Astrocyte of the spinal cord (primary cell): ENCODE data around the gene LRRC23.
A peak's percentile ranks its signal among the peaks of the same experiment; 100 is the strongest.
"Not testable (repeated sequence)": the region's sequence is repeated elsewhere in the genome, so short reads cannot be mapped to it uniquely, and the experiment has no call there.

ENCODE experiments used
- DNase-seq: peaks from one replicate; pipeline ENCODE4 v3.0.0; 2011; ENCODE audit warnings: low read depth, low spot score
- H3K4me3 ChIP-seq: 2 replicates; pipeline ENCODE4 v1.5.1; 2011; ENCODE audit warnings: low read depth, mild to moderate bottlenecking, low read length, moderate library complexity
- CTCF ChIP-seq: IDR thresholded peaks from 2 replicates; pipeline ENCODE4 v1.5.1; 2012; ENCODE audit warnings: low read depth, mild to moderate bottlenecking, low read length, inconsistent platforms
- in situ Hi-C: cut with HindIII; loops from 2 replicates; pipeline ENCODE4 v1.10.0; 2017; ENCODE audit warnings: low sequenced_read_pairs

Gene LRRC23

GRCh38 chr12:6863033-6863432 is 41.6 kb upstream of the LRRC23 start:
- no peak for TF ChIP-seq CTCF
- no peak overlapping the region for H3K4me3 ChIP-seq
- no peak for DNase-seq
- in situ Hi-C loops = no loop called here

GRCh38 chr12:6863586-6864321 is 40.9 kb upstream of the LRRC23 start:
- TF ChIP-seq CTCF = no peak
- in situ Hi-C loops = no loop called here
- DNase-seq = no peak
- no peak overlapping the region for H3K4me3 ChIP-seq

- in situ Hi-C loops, H3K4me3 ChIP-seq, DNase-seq: not testable (repeated sequence)
Measured at GRCh38 chr12:6865307-6865706, 39.3 kb upstream of the LRRC23 start.

GRCh38 chr12:6866163-6866919 is 38.3 kb upstream of the LRRC23 start:
- no peak overlapping the region for H3K4me3 ChIP-seq
- no peak for DNase-seq
- in situ Hi-C loops = no loop called here
- no peak for TF ChIP-seq CTCF

GRCh38 chr12:6866920-6867412 is 37.7 kb upstream of the LRRC23 start:
- in situ Hi-C loops = no loop called here
- no peak for TF ChIP-seq CTCF
- DNase-seq = no peak
- H3K4me3 ChIP-seq = peak overlapping the region; percentile 65

- peak; percentile 78 for DNase-seq
- in situ Hi-C loops = no loop called here
- H3K4me3 ChIP-seq = peak within 1 kb of the TSS; percentile 65
- TF ChIP-seq CTCF = no peak
Measured at GRCh38 chr12:6867413-6868210, 37.0 kb upstream of the LRRC23 start, which contains the start of gene TPI1. TSS of gene TPI1 (plus strand) at chr12:6867531. CDS start at chr12:6867567, 36 bp downstream.
